NCI-H128 (cell line): ENCODE measurements around the gene BCOR.

Experiments
- DNase-seq: peaks from one replicate; lab custom pipeline; 2025; ENCODE audit not compliant: unreplicated experiment; lab: John Stamatoyannopoulos, UW

BCOR gene

DNA sequence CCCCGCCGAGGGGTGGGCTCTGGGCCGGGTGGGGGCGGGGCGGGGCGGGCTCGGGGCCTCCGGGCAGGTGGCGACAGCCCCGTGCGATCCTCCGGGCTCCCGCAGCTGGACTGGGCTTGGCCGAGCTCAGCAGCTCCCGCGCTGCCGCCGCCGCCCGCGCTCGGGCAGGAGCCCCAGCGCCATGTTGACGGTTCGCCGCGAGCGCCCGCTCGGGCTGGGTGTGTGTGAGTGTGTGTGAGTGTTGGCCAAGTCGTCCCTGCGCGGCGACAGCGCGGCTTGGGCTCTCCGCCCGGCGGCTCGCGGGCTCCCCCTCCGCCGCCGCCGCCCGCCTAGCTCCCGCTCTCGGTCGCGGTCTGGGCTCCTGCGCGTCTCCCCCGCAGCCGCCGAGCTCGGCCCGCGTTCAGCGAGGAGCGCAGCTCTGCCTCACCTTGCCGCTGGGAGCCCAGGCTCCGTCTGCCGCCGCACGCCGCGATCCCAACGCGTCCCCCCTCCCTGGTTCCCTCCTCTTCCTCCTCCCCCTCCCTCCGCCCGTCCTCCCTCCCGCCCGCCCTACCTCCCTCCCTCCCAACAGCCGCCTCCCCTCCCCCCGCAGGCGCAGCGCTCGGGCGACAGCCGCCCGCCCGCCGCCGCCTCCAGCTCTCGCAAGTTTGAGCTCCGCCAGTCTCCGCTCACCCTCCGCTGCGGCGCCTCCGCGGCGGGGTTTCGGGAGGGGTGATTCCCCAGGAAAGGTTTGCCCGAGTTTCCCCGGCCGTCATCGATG, at the start of gene BCOR:
BCOR (minus strand) TSS at position 455 of the 760 bp plus-strand sequence. CDS start 20,029 bp downstream, outside the sequence.
- peak; percentile 15 for DNase-seq

DNA sequence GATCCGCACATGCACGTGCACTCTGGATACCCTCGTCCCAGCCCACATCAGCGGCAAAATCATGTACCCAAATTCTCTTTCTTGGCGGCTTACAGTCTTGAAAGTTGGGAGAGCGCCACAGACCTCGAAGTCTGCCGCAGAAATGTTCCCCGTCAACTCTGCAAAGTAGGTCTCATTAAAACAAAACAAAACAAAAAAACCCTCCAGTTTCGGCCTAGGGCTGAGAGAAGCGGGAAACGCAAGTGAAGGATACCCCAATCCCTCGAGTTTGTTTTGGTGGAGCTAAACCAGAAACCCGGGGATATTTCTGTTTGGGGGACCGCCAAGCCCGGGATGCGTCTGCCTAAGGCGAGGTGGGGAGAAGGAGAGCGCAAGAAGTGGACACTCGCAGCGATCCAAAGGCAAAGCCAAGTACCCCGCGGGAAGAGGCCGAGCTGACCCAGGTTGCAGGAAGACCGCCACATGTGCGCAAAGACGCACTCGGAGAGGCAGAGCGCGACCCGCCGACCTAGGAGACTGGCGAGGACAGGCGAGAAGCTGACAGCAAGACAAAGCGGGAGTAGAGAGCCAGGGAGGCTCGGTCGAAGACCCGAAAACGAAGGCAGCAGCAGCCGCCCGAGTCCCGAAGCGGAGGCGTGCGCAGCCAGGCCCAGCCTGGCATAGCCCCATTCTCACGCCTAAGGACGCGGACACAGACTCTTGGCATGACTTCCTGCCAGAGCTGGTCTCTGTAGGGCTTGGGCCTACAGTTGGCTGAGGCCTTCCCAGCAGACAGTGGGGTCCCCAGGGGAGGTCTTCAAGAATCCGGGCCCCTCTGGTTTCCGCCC, 49.6 kb upstream of the BCOR start:
- no peak for DNase-seq

DNA sequence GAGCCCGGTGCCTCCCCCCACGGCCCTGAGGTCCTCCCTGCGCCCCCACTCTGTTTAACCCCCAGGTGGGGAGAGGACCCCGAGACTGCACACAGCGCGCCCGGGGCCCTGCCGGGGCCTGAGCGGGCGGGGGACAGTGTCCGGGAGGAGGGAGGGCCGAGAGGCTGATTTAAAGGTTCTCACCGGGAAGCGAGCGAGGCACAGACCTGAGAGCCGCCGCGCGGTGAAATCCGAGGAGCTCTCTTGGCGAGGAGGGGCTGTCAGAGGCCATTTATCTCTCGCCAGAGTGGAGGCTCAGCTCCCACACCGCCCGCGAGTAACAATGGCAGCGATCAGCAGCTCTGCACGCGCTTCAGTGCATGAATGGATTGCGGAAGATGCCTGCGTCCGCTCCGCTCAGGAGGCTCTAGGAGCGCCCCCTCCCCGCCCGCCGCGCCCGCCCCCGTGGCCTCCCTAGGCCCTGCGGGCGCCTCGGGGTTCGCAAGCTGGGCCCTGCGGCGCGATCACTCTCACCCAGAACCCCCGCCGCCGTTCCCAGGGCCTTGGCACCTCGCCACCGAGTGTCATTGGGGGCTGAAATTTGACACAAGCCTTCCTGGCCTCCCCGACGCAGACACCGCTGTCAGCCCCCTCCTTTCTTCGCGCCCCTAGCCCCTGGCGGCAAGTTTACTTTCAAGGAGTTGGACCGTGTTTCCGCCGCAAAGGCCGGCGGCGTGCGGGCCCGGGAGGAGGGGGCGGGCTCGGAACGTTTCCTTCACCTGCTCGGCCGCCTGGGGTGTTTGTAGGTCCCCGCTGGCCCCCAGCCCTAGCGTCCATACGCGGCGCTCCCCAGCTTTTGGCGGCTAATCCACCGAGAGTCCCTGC, 48.7 kb upstream of the BCOR start:
- DNase-seq = peak; percentile 50

DNA sequence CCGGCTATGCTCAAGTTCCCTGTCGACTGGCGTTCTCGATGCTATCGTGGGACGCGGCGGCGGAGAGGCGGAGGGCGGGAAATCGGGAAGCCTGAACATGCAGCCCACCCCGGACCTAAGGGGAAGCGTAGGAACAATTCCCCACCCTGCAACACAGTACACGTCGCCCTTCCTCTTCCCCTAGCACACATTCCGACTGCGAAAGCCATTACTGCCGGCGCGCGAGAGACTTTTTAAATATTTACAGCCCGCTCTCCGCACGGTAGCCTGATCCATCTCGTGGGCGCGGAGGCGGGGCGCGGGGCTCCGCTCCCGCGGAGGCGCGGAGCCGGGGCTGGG, 48.1 kb upstream of the BCOR start:
- DNase-seq = no peak

DNA sequence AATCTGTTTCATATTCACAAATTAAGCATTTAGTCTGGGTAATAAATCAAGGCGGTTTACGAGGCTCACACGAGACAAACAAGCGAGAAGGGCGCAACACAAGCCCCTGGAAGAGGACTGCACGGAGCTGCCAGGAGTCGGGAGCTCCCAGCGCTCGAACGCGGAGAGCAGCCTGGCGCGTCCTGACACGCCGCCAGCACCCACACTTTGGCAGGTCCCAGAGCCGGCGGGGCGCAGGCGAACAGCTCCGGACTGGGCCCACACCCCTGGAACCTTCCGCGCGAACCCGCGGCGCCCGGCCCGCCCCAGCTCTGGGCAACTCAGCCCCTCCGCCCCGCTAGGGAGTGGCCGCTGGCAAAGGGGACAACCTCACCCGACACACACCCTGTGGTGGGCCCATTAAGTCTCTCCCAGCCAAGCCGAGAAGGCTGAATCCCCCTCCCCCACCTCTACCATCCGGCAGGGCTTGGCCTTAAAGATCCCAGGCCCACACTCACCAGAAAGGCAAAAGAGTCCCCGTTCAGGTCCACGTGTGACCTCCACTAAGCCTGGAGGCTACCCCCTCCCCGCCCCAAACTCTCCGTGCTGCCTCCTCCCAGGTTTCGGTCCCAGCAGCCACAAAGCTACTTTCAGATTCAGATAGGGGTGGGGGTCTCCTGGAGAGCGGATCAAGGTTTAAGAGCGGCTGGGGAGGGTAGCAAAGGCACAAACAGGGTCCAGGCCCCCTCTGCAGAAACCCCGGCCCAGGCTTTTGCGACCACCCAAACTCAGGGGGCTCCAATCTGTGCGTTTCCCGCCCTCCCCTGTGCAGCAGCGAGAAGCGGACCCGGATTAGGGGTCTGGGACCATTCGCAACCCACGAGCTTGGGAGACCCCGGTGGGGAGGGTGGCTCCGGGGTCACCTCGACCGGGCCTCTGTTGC, 47.5 kb upstream of the BCOR start:
- DNase-seq = no peak

DNA sequence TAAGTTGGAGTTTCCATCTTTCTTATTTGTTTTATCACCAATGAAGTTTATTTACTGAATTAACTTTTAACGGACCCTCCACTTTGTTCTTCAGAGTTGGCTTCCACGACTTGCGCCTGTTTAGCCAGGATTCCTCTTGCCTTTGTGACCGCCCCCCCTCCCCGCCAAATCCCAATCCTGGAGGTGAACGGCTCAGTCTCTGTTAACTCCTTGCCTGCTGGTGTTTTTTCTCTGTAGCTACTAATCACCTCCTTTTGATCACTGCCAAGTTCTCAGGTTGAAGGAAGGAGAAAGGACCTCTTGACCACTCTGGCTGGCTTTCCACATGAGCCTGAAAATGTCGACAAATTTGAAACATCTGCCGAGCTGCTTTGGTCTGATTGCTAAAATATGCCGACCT, 46.8 kb upstream of the BCOR start:
- DNase-seq = no peak

DNA sequence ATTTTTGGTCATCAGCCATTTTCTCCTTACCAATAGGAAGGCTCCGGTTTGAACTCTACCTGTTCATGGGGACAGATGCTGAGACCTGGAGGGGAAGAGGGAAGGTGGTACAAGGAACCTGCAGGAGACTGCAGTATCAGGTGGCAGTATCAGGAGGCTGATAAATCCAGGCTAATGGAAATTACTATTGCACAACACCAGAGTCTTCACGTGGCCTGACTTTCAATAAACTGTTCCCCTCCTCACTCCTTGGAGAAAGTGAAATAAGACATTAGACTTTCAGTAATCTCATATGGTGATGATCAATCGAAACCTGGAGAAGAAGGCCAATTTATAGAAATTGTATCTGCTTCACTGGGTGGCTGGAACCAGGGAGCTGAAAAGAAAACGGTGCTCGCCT, 46.2 kb upstream of the BCOR start:
- DNase-seq = no peak

DNA sequence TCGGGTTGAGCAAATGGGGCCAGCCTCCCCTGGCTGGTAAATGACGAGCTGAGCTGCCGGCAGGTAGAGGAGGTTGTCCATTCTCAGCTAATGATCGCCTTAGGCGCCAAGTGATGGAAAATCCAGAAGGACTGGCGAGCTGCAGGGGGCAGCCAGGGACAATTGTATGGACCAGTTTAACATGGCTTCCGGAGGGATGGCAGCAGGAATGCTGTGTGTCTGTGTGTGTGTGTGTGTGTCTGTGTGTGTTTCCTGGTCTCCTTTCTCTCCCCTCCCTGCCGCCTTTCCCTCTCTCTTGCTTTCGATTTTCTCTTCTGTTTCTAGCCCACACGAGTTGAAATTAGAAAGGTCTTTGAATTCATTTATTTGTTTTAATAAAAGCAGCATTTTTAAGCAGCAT, 45.2 kb upstream of the BCOR start:
- no peak for DNase-seq

DNA sequence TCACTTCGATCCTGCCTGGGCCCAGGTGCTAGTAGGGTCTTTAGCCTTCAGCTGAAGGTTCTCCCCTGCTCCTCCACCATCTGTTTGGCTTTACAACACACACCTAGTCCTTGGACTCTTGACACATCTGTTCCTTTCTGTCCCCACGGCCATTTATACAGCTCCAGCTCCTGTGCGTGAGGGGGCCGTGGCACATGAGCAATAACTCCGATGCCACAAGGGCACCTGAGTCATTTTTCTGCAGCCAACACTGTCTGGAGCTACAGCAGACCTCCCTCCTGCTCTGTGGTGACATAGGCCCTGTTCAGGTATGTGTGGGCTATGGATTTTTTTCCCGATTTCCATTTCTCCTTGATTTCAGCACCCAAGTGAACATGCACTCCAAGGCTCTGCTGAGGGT, 44.7 kb upstream of the BCOR start:
- DNase-seq = no peak

DNA sequence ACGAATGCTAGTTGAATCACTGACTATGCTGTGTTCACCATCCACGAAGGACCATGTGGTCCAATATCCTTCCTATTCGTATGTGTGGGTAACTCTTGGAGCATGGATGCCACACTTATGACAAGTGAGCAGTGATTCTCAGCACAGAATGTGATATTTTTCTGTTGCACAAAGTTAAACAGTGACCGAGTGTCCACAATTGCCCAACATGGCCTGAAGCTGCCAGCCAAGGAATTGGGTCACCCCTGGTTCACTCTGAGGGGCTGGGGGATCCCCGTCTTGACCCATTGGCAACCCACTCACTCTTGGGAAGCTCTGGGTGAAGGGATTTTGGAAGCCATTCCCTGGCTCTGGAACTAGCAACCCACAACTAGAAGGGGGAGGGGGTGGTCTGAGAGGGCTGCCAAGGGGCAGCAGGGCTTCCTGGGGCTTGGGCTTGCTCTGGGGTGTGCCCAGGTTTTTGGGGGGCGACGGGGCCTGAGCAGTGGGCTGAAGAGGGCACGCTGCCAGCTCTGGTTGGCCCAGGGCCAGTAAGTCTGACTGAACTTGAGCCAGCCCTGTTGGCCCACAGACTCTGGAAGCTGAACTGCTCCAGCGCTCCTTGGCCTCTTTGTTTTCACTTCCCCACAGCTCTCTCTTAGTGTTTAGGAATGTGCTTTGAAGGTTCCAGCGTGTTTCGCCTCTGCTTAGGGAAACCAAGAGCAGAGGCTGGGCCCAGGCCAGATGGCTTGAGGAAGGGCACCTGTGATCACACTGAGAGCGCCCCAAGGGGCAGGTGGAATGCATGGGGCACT, 43.1 kb upstream of the BCOR start:
- DNase-seq = no peak

DNA sequence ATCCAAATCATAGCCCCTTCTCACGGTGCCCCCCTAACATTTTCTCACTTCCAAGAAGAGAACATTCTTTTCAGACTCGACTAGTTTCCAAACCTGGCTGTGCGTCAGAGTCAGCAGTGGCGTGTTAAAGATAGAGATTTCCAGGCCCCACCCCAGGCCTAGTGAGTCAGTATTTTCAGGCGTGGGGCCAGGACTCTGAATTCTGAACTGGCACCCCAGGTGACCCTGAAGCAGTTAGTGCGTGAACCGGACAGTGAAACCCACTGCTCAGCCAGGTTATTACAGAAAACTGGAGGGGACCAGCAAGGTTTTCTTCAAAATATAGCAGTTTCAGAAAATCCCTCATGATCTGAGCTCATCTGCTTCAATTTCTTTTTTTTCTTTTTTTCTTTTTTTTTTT, 35.0 kb upstream of the BCOR start:
- DNase-seq = no peak

DNA sequence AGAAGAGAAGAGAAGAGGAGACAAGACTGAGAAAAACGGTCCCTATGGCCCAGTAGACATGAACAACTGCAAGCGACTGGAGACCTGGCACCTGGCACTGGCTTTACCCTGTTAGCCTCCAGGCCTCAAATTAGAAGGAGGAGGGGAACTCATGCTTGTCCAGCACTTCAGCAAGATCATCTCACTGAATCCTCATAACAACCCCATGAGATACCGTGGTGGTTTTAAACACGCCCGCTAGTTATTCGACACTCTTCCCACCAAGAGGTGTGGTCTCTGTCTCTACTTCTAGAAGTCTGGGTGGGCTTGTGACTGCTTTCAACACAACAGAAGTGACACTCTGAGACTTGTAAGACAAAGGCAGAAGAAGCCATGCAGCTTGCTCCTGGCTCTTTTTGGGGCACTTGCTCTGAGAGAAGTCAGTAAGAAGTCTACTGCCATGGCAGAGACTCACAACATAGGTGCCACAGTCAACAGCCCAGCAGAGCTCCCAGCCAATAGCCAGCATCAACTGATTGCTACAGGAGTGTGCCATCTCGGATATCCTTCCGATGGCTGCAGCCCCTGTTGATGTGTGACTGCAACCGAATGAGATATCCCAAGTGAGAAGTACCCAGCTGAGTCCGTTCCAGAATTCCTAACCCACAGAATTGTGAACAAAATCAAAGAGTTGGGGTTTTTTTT, 34.0 kb upstream of the BCOR start:
- DNase-seq = no peak

DNA sequence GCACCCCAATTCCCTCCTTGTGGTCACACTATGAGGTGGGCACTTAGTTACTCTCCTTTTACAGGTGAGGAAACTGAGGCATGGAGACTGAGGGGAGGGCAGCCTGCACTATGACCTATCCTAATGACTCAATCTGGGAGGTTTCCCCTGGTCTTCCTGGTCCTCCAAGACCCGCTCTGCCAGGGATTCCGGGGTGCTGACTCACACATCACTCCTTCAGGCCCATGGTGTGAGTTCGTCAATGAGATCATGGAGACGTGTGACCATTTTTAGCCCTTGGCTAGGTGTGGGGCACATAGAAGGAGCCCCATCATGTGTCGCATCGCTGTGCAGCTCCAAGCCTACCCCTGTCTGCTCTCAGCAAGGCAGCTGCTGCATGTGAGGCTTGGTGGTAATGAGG, 32.4 kb upstream of the BCOR start:
- DNase-seq = no peak

DNA sequence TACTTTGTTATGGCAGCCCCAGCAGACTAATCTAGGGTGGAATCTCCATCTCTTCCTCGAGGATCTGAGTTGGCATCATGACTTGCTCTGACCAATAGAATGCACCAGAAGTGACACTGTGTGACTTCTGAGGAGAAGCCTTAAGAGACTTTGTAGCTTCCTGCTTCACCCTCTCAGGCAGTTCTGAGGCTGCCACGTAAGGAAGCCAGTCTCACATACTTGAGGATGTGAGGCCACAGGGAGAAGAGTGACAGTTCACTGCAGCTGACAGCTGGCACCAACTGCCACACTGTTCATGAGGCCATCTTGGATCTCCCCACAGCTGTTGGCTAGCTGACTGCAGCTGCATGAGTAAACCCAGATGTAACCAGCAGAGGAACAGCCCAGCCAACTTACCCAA, 29.3 kb upstream of the BCOR start:
- DNase-seq = no peak

DNA sequence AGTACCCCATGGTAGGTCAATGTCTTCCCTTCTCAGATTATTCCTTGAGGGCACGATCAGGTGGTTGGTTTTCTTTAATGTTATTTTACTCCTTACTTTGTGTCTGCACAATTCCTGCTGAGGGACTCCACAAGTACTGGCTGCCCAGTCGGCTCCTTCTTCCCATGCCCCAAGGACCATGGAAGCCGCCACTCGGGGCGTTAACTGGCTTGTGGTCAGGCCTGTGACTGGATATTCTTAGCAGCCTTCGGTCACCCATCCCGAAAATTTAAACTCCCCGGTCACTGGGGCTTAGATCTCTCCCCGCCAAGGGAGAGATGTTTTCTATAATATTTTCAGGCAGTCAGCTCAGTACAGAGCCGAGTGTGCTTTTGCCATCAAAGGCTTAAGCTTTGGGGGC, 24.7 kb upstream of the BCOR start:
- DNase-seq = no peak

DNA sequence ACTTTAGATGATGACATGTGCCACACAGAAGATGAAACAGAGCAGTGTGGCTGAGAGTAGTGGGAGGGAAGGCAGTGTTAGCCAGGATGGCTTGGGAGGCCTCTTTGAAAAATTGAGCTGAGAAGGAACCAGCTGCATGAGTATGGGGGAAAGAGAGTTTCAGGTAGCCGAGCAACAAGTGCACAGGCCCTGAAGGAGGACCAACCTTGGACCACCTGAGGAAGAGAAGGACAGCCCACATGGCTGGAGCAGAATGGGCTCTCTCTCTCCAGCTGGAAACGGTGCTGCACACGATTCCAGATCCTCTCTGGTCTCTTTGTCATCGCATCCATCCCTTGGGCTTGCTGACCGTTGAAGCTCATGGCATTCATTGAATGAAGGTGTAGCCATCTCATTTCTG, 23.9 kb upstream of the BCOR start:
- DNase-seq = no peak

DNA sequence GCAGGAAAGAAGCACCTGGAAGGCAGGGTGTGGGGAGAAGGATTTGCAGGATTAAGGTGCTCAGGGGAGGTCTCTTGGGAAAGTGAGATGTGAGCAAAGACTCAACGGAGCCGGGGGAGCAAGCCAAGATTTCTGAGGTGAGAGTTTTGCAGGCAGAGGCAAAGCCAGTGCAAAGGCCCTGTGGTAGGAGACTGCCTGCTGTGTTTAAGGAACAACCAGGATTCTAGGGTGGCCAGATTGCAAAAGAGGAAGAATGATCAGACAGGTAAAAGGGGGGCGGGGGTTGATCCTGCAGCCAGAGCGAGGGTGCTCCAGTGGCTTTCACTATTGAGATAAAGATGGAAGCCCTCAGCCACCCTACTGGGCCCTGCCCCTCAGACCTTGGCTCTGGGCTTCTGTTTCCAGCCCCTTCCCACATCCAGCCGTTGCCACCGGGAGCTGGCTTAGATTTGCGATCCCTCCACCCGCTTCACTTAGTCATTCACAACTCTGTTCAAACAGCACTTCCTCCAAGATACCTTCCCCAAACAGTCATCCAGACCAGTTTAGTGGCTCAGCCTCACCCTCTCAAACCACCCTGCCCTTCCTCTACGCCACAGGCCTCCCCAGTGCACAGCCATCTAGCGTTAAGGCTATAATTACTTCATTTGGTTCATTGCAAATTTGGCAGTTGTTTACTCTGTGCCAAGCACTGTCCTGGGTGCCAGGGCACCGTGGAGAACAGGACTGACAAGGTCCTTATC, 23.3 kb upstream of the BCOR start:
- no peak for DNase-seq

DNA sequence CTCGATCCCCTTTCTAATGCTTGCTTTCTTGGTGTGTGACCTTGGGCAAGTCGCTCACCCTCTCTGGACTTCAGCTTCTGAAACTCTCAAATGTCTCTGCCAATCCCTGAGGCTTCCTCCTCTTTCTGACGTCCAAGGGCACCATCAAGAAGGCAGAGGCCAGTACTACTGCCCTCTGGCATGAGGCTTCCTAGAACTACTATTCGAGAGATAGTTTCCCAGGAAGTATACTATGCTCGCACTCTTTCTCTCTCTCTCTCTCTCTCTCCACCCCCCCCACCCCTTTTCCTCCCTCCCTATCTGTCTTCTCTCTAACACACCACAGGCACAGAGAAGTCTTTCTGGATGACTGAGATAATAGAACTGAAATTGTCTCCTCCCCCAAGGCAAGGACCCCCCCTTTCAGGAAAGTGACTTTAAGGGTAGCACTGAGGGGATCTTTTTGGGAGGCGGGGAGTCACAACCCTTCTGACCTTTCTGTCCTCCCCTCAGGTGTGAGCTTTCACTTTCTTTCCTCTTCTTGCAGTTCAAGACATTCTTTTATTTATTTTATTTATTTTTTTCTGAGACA, 20.0 kb upstream of the BCOR start:
- DNase-seq = no peak
